Measurements from ENCODE around the gene CACNA2D4. TPM values are rescaled to one million over a fixed set of nuclear protein-coding genes. Genes with fewer than 3 reads are reported as not detected.

Gene CACNA2D4
- total and polyA plus RNA-seq, 4 donors = 0.82 to 2.8 (median 1.3) TPM

GRCh38 chr12:1760566-1761382 is 157.7 kb downstream of the CACNA2D4 start:
- peaks cover 1 to 16% (median 3%) of the 10 kb centered on the region in 4 donors for H3K4me1 ChIP-seq (ENCODE audit: control insufficient read depth in 4 of 4, insufficient read depth in 4 of 4, low read length in 3 of 4)
- H3K27me3 ChIP-seq (ENCODE audit: control insufficient read depth in 4 of 4, insufficient read depth in 4 of 4, low read length in 3 of 4) = no peaks in the 10 kb centered on the region
- peak overlapping the region; percentile 61 to 70 for H3K27ac ChIP-seq (ENCODE audit: low read depth in 1 of 2, low read length in 2 of 2)
- H3K36me3 ChIP-seq (ENCODE audit: control insufficient read depth in 4 of 4, insufficient read depth in 3 of 4, low read depth in 1 of 4, low read length in 3 of 4) = peaks cover 0 to 9% (median 6%) of the 10 kb centered on the region in 4 donors
- no peak for DNase-seq (ENCODE audit: low spot score)
- H3K9ac ChIP-seq (ENCODE audit: low read depth in 1 of 2, low read length in 2 of 2) = no peak overlapping the region
- H3K4me3 ChIP-seq (ENCODE audit: low read depth in 1 of 3, low read length in 3 of 3) = no peak overlapping the region
- 75% methylated on average over 2 of the region's 2 CpGs for WGBS
- TF ChIP-seq HNF4A (conservative IDR thresholded peaks at IDR 0.05) = peak; percentile 52 to 79
- peak; percentile 33 for TF ChIP-seq SP1 (IDR thresholded peaks at IDR 0.05)
- peak; percentile 41 for TF ChIP-seq REST (IDR thresholded peaks at IDR 0.05)
- no peak for TF ChIP-seq CTCF (IDR thresholded peaks at IDR 0.05; ENCODE audit: low read depth, low read length, missing input control)
- TF ChIP-seq JUND (IDR thresholded peaks at IDR 0.05) = peak; percentile 88 to 92
- no peak for TF ChIP-seq FOXA1 (IDR thresholded peaks at IDR 0.05)
- TF ChIP-seq ZBTB33 (IDR thresholded peaks at IDR 0.05) = peak; percentile 48
- peak; percentile 81 to 92 for TF ChIP-seq RXRA (IDR thresholded peaks at IDR 0.05)
- TF ChIP-seq TAF1 (conservative IDR thresholded peaks at IDR 0.05) = no peak
- TF ChIP-seq FOXA2 (IDR thresholded peaks at IDR 0.05) = no peak
- TF ChIP-seq NR2F2 (IDR thresholded peaks at IDR 0.05) = peak; percentile 52
- TF ChIP-seq GABPA (IDR thresholded peaks at IDR 0.05 in 1 of 2, conservative IDR thresholded peaks at IDR 0.05 in 1 of 2) = peak in 1 of 2 donors; percentile 46
- peak in 1 of 2 donors; percentile 33 for TF ChIP-seq EGR1 (IDR thresholded peaks at IDR 0.05; ENCODE audit: low read depth in 2 of 2)
- TF ChIP-seq MAX (IDR thresholded peaks at IDR 0.05) = peak; percentile 75
- peak; percentile 87 for TF ChIP-seq YY1 (IDR thresholded peaks at IDR 0.05)
- TF ChIP-seq RAD21 (IDR thresholded peaks at IDR 0.05) = peak; percentile 28 to 32
- peak; percentile 7 for TF ChIP-seq HNF4G (IDR thresholded peaks at IDR 0.05)
- TF ChIP-seq ATF3 (IDR thresholded peaks at IDR 0.05) = peak; percentile 58
- no peaks in the 10 kb centered on the region for H3K9me3 ChIP-seq (ENCODE audit: control insufficient read depth in 4 of 4, low read length in 3 of 4)
